Neutrophil (primary cell): ENCODE results near the gene C3AR1.

Experiments used
- H3K27ac ChIP-seq: fragments of 200-600 bp; sonication (generic); 2 replicates; pipeline ENCODE4 v1.5.1; 2016; ENCODE audit warnings: mild to moderate bottlenecking, moderate library complexity
- H3K27me3 ChIP-seq: fragments of 200-600 bp; sonication (generic); 2 replicates; pipeline ENCODE4 v1.6.0; 2016; ENCODE audit warnings: mild to moderate bottlenecking
- H3K36me3 ChIP-seq: fragments of 200-600 bp; sonication (generic); 2 replicates; pipeline ENCODE4 v1.5.1; 2017
- H3K4me1 ChIP-seq, 2 experiments: fragments of 200-600 bp in 1 of 2; sonication (generic) in 1 of 2; 1 replicate in 1 of 2; 2 replicates in 1 of 2; pipeline versions ENCODE4 v1.5.1 to v1.6.1; 2013 to 2016; ENCODE audit warnings: low read depth in 1 of 2, low read length in 1 of 2, mild to moderate bottlenecking in 1 of 2, moderate library complexity in 1 of 2; ENCODE audit not compliant: control insufficient read depth in 1 of 2, insufficient read depth in 1 of 2
- H3K4me3 ChIP-seq, 2 experiments: fragments of 200-600 bp in 1 of 2; sonication (generic) in 1 of 2; 1 replicate in 1 of 2; 2 replicates in 1 of 2; pipeline ENCODE4 v1.5.1; 2013 to 2016; ENCODE audit warnings: low read depth in 1 of 2, low read length in 1 of 2, mild to moderate bottlenecking in 1 of 2, moderate library complexity in 1 of 2
- H3K9me3 ChIP-seq: fragments of 200-600 bp; sonication (generic); 2 replicates; pipeline ENCODE4 v1.5.1; 2016
- CTCF ChIP-seq: fragments of 200-600 bp; sonication (generic); IDR thresholded peaks from 2 replicates; pipeline ENCODE4 v1.5.1; 2016; ENCODE audit warnings: antibody characterized with exemption

Gene C3AR1

DNA sequence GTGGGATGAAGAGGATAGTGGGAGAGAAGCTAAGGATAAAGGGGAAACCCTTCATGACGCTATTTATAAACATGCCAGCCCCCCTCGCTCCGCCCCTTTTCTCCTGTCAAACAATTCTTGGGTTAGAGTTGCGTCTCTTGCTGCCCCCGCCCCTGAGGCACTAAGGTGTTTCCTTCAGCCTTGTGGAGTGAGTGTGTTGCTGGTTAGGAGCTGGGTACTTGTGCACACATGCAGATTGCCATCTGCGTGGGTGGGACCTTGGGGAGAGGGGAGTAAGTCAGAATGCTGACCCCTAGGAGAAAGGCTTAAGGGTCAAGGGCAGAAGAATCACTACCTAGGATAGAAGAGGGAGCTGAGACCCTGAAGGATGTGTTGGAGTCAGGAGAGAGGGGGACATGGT is 28.2 kb downstream of the C3AR1 start:
- H3K36me3 ChIP-seq = peaks cover 37% of the 10 kb centered on the region
- no peaks in the 10 kb centered on the region for H3K27me3 ChIP-seq
- TF ChIP-seq CTCF = no peak
- H3K9me3 ChIP-seq = no peaks in the 10 kb centered on the region
- peak overlapping the region in 1 of 2 experiments; percentile 53 for H3K4me3 ChIP-seq
- H3K27ac ChIP-seq = peak overlapping the region; percentile 90
- H3K4me1 ChIP-seq = peaks cover 61 to 62% of the 10 kb centered on the region in 2 experiments

GRCh38 chr12:8037046-8037663 is 29.0 kb downstream of the C3AR1 start:
- H3K27ac ChIP-seq = peak overlapping the region; percentile 90
- peaks cover 63 to 65% of the 10 kb centered on the region in 2 experiments for H3K4me1 ChIP-seq
- peaks cover 31% of the 10 kb centered on the region for H3K36me3 ChIP-seq
- no peaks in the 10 kb centered on the region for H3K27me3 ChIP-seq
- H3K4me3 ChIP-seq = peak overlapping the region; percentile 50 to 53
- no peaks in the 10 kb centered on the region for H3K9me3 ChIP-seq
- no peak for TF ChIP-seq CTCF

DNA sequence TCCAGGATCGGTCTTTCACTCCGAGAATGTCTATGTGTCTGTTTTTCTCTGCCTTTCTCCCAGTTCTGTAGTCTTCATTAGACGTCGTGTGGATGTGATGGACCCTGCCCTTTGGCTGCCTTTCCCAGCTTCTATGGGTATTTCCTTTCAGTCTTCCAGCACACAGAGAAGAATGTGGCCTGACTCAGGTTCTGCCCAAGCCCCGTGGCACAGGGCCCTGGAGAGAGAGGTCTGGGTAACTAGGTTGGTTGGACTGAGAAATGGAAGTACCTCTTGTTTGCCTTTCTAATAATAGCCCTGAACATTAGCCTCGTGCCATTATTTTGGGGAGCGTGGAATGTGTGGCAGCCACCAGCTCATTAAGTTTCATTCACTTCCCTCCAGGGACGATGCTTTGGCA is 29.8 kb downstream of the C3AR1 start:
- TF ChIP-seq CTCF = no peak
- peak overlapping the region; percentile 90 for H3K27ac ChIP-seq
- peak overlapping the region in 1 of 2 experiments; percentile 53 for H3K4me3 ChIP-seq
- peaks cover 69 to 71% of the 10 kb centered on the region in 2 experiments for H3K4me1 ChIP-seq
- H3K9me3 ChIP-seq = no peaks in the 10 kb centered on the region
- peaks cover 23% of the 10 kb centered on the region for H3K36me3 ChIP-seq
- no peaks in the 10 kb centered on the region for H3K27me3 ChIP-seq

DNA sequence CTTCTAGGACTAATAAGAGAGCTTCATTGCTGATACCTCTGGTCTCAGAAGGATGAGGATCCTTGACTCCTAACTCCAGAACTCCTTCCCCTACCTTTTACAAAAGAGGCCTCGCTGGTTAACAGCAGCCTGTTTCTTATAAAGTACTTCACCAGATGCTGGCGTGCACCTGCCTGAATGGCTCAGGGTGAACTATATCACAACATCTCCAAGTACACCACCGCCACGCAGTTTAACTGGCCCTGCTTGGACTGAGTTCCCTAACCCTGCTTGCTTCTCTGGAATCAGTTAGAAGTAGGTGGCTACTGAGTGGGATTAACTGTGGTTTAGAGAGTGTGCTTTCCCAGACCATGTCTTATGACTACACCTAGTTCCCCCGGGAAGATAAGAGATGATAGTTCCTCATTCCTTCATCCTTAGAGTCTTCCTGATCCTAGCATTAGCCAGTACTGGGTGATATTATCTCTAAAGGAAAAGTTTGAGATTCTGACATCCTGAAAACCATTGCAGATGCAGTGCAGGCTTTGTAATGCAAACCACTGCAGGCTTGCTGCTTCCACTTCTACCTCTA is 30.6 kb downstream of the C3AR1 start:
- H3K27ac ChIP-seq = peak overlapping the region; percentile 90

DNA sequence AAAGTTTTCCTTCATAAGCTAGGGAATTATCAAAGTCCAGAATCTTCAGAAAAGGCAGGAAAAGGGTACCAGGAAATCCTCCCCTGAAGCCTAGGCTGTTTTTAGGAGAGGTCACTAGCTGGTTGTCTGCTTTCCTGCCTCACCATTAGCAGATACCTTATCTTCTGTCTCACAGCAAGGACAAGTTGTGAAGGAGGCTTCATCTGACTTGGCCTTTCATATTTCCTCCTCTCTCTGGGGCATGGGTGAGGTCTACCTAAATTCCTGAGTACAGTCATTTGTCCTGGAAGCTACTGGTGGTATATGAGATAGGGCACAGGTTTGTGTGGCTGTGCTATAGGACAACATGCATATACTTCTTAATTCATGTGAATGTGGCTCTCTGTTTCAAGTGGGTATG is 31.4 kb downstream of the C3AR1 start:
- H3K36me3 ChIP-seq = peaks cover 8% of the 10 kb centered on the region
- TF ChIP-seq CTCF = no peak
- H3K4me3 ChIP-seq = no peak overlapping the region
- H3K9me3 ChIP-seq = no peaks in the 10 kb centered on the region
- peak overlapping the region; percentile 90 for H3K27ac ChIP-seq
- peaks cover 69 to 71% of the 10 kb centered on the region in 2 experiments for H3K4me1 ChIP-seq
- no peaks in the 10 kb centered on the region for H3K27me3 ChIP-seq

More for the DNA sequence above, 30.6 kb downstream of the C3AR1 start:
- H3K4me3 ChIP-seq = no peak overlapping the region
- no peaks in the 10 kb centered on the region for H3K27me3 ChIP-seq
- peaks cover 16% of the 10 kb centered on the region for H3K36me3 ChIP-seq
- H3K4me1 ChIP-seq = peaks cover 69 to 71% of the 10 kb centered on the region in 2 experiments
- no peak for TF ChIP-seq CTCF
- no peaks in the 10 kb centered on the region for H3K9me3 ChIP-seq
